D721Med (cell line): Measurements from ENCODE around the gene COL24A1.

ENCODE experiments used
- DNase-seq: peaks from one replicate; pipeline ENCODE4 v3.0.0; 2011; ENCODE audit warnings: low spot score; ENCODE audit not compliant: insufficient read length
- FAIRE-seq: peaks from 2 replicates; lab custom pipeline; 2011; peaks lifted over from hg19 to GRCh38; lab: Jason Lieb, UNC
- CTCF ChIP-seq: IDR thresholded peaks from 2 replicates; pipeline ENCODE4 v1.5.1; 2012; ENCODE audit warnings: mild to moderate bottlenecking, control low read depth; ENCODE audit not compliant: insufficient read depth; ENCODE audit errors: missing control alignments

COL24A1 gene

GRCh38 chr1:86156566-86157455 is at the start of gene COL24A1:
Gene COL24A1, minus strand, starts transcription at chr1:86156772. Its CDS starts 376 bp downstream, at chr1:86156396.
- DNase-seq = no peak
- FAIRE-seq = no peak
- TF ChIP-seq CTCF = no peak

- no peak for TF ChIP-seq CTCF
- FAIRE-seq (no peak), DNase-seq (no peak)
These were observed 49.2 kb upstream of the COL24A1 start for GRCh38 chr1:86205741-86206140.

- DNase-seq (no peak), FAIRE-seq (no peak)
- no peak for TF ChIP-seq CTCF
These were observed 46.2 kb upstream of the COL24A1 start for GRCh38 chr1:86202552-86203340.

- DNase-seq (no peak), FAIRE-seq (no peak)
- TF ChIP-seq CTCF = no peak
These were observed 44.7 kb upstream of the COL24A1 start for GRCh38 chr1:86201311-86201710.

GRCh38 chr1:86200901-86201300 is 44.3 kb upstream of the COL24A1 start:
- no peak for FAIRE-seq
- no peak for TF ChIP-seq CTCF
- no peak for DNase-seq

GRCh38 chr1:86197206-86197855 is 40.8 kb upstream of the COL24A1 start:
- FAIRE-seq (no peak), DNase-seq (no peak)
- no peak for TF ChIP-seq CTCF
